CD4-positive, alpha-beta memory T cell (primary cell): ENCODE data around the gene ZBTB45. TPM values are rescaled to one million over a fixed set of nuclear protein-coding genes. Genes with fewer than 3 reads are reported as not detected.

Experiments
- CTCF ChIA-PET: fragments of 350-600 bp; sonication (Branson Sonifier 250); formaldehyde crosslinking; loops from one replicate; lab custom pipeline; 2021; ENCODE audit warnings: inconsistent platforms; ENCODE audit not compliant: partially characterized antibody; lab: Charles Lee
- POLR2A ChIA-PET: fragments of 350-600 bp; sonication (Branson Sonifier 250); formaldehyde crosslinking; loops from one replicate; lab custom pipeline; 2021; ENCODE audit not compliant: partially characterized antibody; lab: Charles Lee
- DNase-seq, 5 donors: peaks; one replicate each; pipeline versions ENCODE4 v3.0.0 to v3.0.0-alpha.2; 2020 to 2022; ENCODE audit warnings: mixed read lengths in 1 of 5
- H3K27ac ChIP-seq: one replicate; pipeline ENCODE4 v1.7.0; 2013; ENCODE audit warnings: low read depth, low read length
- H3K27me3 ChIP-seq: 2 replicates; pipeline ENCODE4 v1.7.0; 2013; ENCODE audit warnings: mild to moderate bottlenecking, low read length, moderate library complexity; ENCODE audit not compliant: insufficient read depth
- H3K36me3 ChIP-seq: 2 replicates; pipeline ENCODE4 v1.7.0; 2013; ENCODE audit warnings: mild to moderate bottlenecking, low read length, moderate library complexity; ENCODE audit not compliant: insufficient read depth
- H3K4me1 ChIP-seq: 2 replicates; pipeline ENCODE4 v1.7.0; 2013; ENCODE audit warnings: mild to moderate bottlenecking, low read length, moderate library complexity; ENCODE audit not compliant: insufficient read depth
- H3K4me3 ChIP-seq, 2 donors: one replicate each; pipeline ENCODE4 v1.7.0; 2013; ENCODE audit warnings: low read length in 2 of 2, mild to moderate bottlenecking in 1 of 2
- H3K9me3 ChIP-seq, 2 donors: one replicate each; pipeline ENCODE4 v1.7.0; 2013; ENCODE audit warnings: low read length in 2 of 2, control low read depth in 1 of 2; ENCODE audit not compliant: control insufficient read depth in 1 of 2
- H3K27ac Mint-ChIP-seq, 7 donors: one replicate each; pipeline ENCODE4 v1.8.0; 2020 to 2021; ENCODE audit warnings: mixed read lengths in 7 of 7, mild to moderate bottlenecking in 6 of 7, inconsistent platforms in 3 of 7, moderate library complexity in 3 of 7
- H3K27me3 Mint-ChIP-seq, 2 donors: one replicate each; pipeline ENCODE4 v1.8.0; 2020 to 2021; ENCODE audit warnings: mixed read lengths in 2 of 2
- H3K36me3 Mint-ChIP-seq, 2 donors: one replicate each; pipeline ENCODE4 v1.8.0; 2020 to 2021; ENCODE audit warnings: mixed read lengths in 2 of 2, inconsistent platforms in 1 of 2, mild to moderate bottlenecking in 1 of 2
- H3K4me1 Mint-ChIP-seq, 4 donors: one replicate each; pipeline ENCODE4 v1.8.0; 2020 to 2021; ENCODE audit warnings: mixed read lengths in 4 of 4, mild to moderate bottlenecking in 1 of 4
- H3K4me3 Mint-ChIP-seq, 8 donors: one replicate each; pipeline ENCODE4 v1.8.0; 2020 to 2021; ENCODE audit warnings: mixed read lengths in 8 of 8, mild to moderate bottlenecking in 7 of 8, moderate library complexity in 6 of 8, inconsistent platforms in 3 of 8
- H3K9me3 Mint-ChIP-seq, 8 donors: one replicate each; pipeline ENCODE4 v1.8.0; 2020 to 2021; ENCODE audit warnings: mixed read lengths in 8 of 8, mild to moderate bottlenecking in 5 of 8, inconsistent platforms in 3 of 8, moderate library complexity in 1 of 8
- intact Hi-C: fragments of 100-400 bp; cut with micrococcal nuclease; formaldehyde crosslinking; loops from one replicate; pipeline ENCODE4 v1.15.1; 2023
- polyA plus RNA-seq, 2 donors: library from polyadenylated mRNA; unstranded; fragments of 300-500 nt; fragmentation: Illumina TruSeq; gene quantifications; one replicate each; pipeline ENCODE4 v1.2.3, GENCODE V29; 2021
- total RNA-seq, 2 experiments: library from RNA; stranded (reverse); gene quantifications; one replicate each; pipeline ENCODE4 v1.2.3, GENCODE V29; 2021

Gene ZBTB45
- total and polyA plus RNA-seq, 4 experiments from 2014 or later: 1.9 to 19.8 (median 13.0) TPM

- ChIA-PET CTCF (interaction anchor here (1.3 to 3.1 kb wide), 2 partner anchors 19 to 43 kb away, joined by 4 to 12 read pairs; partner anchors contain the start of gene ZBTB45), POLR2A (interaction anchor here (0.6 to 7.3 kb wide), 13 partner anchors 8 to 816 kb away, joined by 3 to 104 read pairs (median 3); partner anchors contain the start of genes CHMP2A, MZF1, TRIM28 and ZBTB45)
- Histone ChIP-seq H3K4me3 (peak overlapping the region; percentile 34 to 55), H3K27ac (peak overlapping the region; percentile 46), H3K27me3 (no peaks in the 10 kb centered on the region), H3K9me3 (no peaks in the 10 kb centered on the region), H3K4me1 (peaks cover 54% of the 10 kb centered on the region), H3K36me3 (no peaks in the 10 kb centered on the region)
- peak overlapping the region; percentile 13 to 97 (median 84) for H3K27ac Mint-ChIP-seq
- peak overlapping the region; percentile 86 to 92 (median 89) for H3K4me3 Mint-ChIP-seq
- peak; percentile 35 to 39 (median 37) for DNase-seq
- peaks cover 13 to 70% (median 41%) of the 10 kb centered on the region in 4 donors for H3K4me1 Mint-ChIP-seq
- H3K9me3 Mint-ChIP-seq: peaks cover 0 to 2% (median 0%) of the 10 kb centered on the region in 8 donors
- peaks cover 0 to 14% of the 10 kb centered on the region in 2 donors for H3K36me3 Mint-ChIP-seq
- intact Hi-C loops: no loop called here
- no peaks in the 10 kb centered on the region for H3K27me3 Mint-ChIP-seq
Observed at GRCh38 chr19:58562122-58563033, 42.8 kb upstream of the ZBTB45 start.

DNA sequence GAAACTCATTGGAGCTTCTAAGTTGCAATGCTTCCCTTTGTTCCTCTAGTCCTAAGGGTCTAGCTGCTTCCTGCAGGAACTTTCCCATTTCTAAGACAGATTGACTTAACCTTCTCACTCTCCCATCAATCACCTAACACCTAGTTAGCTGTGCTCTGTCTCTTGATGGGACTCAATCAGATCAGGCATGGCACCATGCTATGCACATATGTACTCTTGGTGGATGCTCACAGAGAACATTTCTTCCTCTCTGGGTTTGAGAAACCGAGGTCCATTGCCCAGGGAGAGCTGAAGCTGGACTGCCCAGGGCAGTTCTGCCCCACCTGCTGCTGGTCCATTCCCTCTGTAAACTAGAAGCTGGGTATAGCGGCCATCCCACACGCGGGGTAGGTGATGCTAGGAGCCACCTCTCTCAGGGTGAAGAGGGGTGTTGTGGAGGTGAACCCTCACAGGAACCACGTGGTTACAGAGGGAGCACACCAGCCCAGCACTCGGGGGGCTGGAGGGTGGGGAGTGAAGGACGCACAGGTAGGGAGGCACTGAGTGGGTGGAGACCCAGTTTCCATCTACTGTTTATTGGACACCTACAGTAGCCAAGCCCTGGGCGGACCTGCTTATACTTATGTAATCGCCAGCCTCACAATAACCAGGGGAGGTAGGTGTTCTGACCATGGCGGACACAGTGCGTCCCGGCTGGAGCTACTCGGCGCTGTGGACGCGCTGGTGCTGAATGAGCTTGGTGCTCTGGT lies 41.9 kb upstream of the ZBTB45 start:
- Mint-ChIP-seq H3K4me1 (peaks cover 18 to 79% (median 47%) of the 10 kb centered on the region in 4 donors), H3K27me3 (no peaks in the 10 kb centered on the region), H3K36me3 (peaks cover under 1 to 15% of the 10 kb centered on the region in 2 donors), H3K27ac (peak overlapping the region; percentile 43 to 97 (median 76)), H3K9me3 (peaks cover 0 to 2% (median 0%) of the 10 kb centered on the region in 8 donors), H3K4me3 (peak overlapping the region; percentile 86 to 92 (median 89))
- DNase-seq: peak in 1 of 5 donors; percentile 34
- ChIA-PET CTCF (interaction anchor here (1.3 to 3.1 kb wide), 2 partner anchors 20 to 42 kb away, joined by 4 to 12 read pairs; partner anchors contain the start of gene ZBTB45), POLR2A (interaction anchor here (0.6 to 7.3 kb wide), 9 partner anchors 10 to 816 kb away, joined by 3 to 104 read pairs (median 15); partner anchors contain the start of genes MZF1, TRIM28 and ZBTB45)
- peak overlapping the region in 1 of 2 donors; percentile 55 for H3K4me3 ChIP-seq
- H3K27me3 ChIP-seq: no peaks in the 10 kb centered on the region
- peaks cover 2% of the 10 kb centered on the region for H3K36me3 ChIP-seq
- peaks cover 62% of the 10 kb centered on the region for H3K4me1 ChIP-seq
- no peaks in the 10 kb centered on the region for H3K9me3 ChIP-seq
- H3K27ac ChIP-seq: peak overlapping the region; percentile 46
- intact Hi-C loops: no loop called here

DNA sequence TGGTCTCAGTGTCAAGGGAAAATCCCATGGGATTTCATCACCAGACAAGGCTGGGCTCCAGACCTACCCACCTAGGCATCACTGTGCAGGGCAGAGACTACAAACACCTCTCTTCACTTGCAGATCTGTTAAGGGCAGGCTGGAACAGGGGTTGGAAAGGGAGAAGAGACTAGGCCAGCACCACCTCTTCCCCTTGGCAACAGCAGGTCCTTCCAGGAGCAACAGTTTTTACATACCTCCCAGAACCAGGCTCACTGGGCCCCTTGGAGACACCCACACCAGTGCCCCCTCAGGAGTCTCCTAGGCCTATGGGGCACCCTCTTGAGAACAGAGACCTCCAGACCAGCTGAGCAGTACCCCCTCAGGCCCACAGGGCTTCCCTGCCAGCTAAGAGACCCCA lies 41.3 kb upstream of the ZBTB45 start:
- Histone ChIP-seq H3K36me3 (peaks cover 8% of the 10 kb centered on the region), H3K4me3 (no peak overlapping the region), H3K4me1 (peaks cover 69% of the 10 kb centered on the region), H3K9me3 (no peaks in the 10 kb centered on the region), H3K27ac (no peak overlapping the region), H3K27me3 (no peaks in the 10 kb centered on the region)
- ChIA-PET CTCF (no interaction called here), POLR2A (interaction anchor here (1.4 to 7.3 kb wide), 6 partner anchors 9 to 41 kb away, joined by 3 to 104 read pairs (median 24); partner anchors contain the start of genes MZF1, TRIM28 and ZBTB45)
- Mint-ChIP-seq H3K4me1 (peaks cover 22 to 85% (median 51%) of the 10 kb centered on the region in 4 donors), H3K27me3 (no peaks in the 10 kb centered on the region), H3K4me3 (peak overlapping the region in 7 of 8 donors; percentile 87 to 97 (median 91)), H3K9me3 (peaks cover 0 to 2% (median 0%) of the 10 kb centered on the region in 8 donors), H3K27ac (peak overlapping the region in 5 of 7 donors; percentile 43 to 99 (median 97)), H3K36me3 (peaks cover 6 to 20% of the 10 kb centered on the region in 2 donors)
- intact Hi-C loops: no loop called here
- DNase-seq: no peak

- H3K27me3 Mint-ChIP-seq: no peaks in the 10 kb centered on the region
- H3K27ac Mint-ChIP-seq: peak overlapping the region; percentile 97 to 99 (median 99)
- DNase-seq: no peak
- Histone ChIP-seq H3K27me3 (no peaks in the 10 kb centered on the region), H3K4me3 (no peak overlapping the region), H3K4me1 (peaks cover 75% of the 10 kb centered on the region), H3K36me3 (peaks cover 9% of the 10 kb centered on the region), H3K27ac (peak overlapping the region; percentile 99), H3K9me3 (no peaks in the 10 kb centered on the region)
- intact Hi-C loops: no loop called here
- peaks cover 6 to 24% of the 10 kb centered on the region in 2 donors for H3K36me3 Mint-ChIP-seq
- ChIA-PET CTCF (no interaction called here), POLR2A (interaction anchor here (1.4 to 7.3 kb wide), 8 partner anchors 9 to 41 kb away, joined by 3 to 104 read pairs (median 13); partner anchors contain the start of genes MZF1, TRIM28 and ZBTB45)
- peak overlapping the region; percentile 92 to 98 (median 97) for H3K4me3 Mint-ChIP-seq
- H3K9me3 Mint-ChIP-seq: peaks cover 0 to 2% (median 0%) of the 10 kb centered on the region in 8 donors
- peaks cover 22 to 91% (median 55%) of the 10 kb centered on the region in 4 donors for H3K4me1 Mint-ChIP-seq
Observed at GRCh38 chr19:58560007-58560887, 40.6 kb upstream of the ZBTB45 start.

- H3K36me3 Mint-ChIP-seq: peaks cover 8 to 32% of the 10 kb centered on the region in 2 donors
- ChIA-PET POLR2A (interaction anchor here (2.0 to 7.3 kb wide), 7 partner anchors 10 to 46 kb away, joined by 6 to 104 read pairs (median 11); partner anchors contain the start of genes MZF1, TRIM28 and ZBTB45), CTCF (no interaction called here)
- Histone ChIP-seq H3K27me3 (no peaks in the 10 kb centered on the region), H3K4me3 (peak overlapping the region; percentile 47 to 100), H3K4me1 (peaks cover 78% of the 10 kb centered on the region), H3K27ac (peak overlapping the region; percentile 99), H3K9me3 (no peaks in the 10 kb centered on the region), H3K36me3 (peaks cover 9% of the 10 kb centered on the region)
- peaks cover 25 to 96% (median 60%) of the 10 kb centered on the region in 4 donors for H3K4me1 Mint-ChIP-seq
- intact Hi-C loops: loop anchor here (1.0 kb wide), 3 partner anchors 14 to 40 kb away; partner anchors contain the start of genes MZF1, TRIM28 and ZBTB45
- H3K4me3 Mint-ChIP-seq: peak overlapping the region; percentile 92 to 98 (median 97)
- no peaks in the 10 kb centered on the region for H3K27me3 Mint-ChIP-seq
- peak; percentile 28 to 68 (median 35) for DNase-seq
- peak overlapping the region; percentile 97 to 99 (median 99) for H3K27ac Mint-ChIP-seq
- H3K9me3 Mint-ChIP-seq: peaks cover 0 to 2% (median 0%) of the 10 kb centered on the region in 8 donors
Observed at GRCh38 chr19:58559275-58560006, 39.8 kb upstream of the ZBTB45 start.
